ENCODE results near the gene RTN1.

DNA sequence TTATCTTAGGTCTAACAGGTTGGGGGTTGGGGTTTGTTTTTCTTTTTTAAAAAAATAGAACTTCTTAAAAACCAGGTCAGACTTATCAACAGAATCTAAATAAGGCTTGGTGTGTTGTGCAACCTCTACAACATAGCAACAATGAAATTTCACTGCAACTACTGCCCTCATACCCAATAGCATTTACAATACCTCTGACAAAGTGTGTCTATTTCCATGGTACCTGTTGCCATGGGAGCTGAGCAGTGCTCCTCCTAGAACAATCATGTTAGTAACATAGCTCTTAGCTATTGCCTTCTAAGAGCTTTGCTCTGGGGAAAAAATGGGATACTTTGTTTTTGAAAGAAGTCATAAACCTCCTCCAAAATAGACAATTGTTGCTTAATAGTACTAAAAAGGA is 190.7 kb downstream of the RTN1 start:
- TF ChIP-seq CTCF (IDR thresholded peaks at IDR 0.05) (no peak), POLR2A (IDR thresholded peaks at IDR 0.05) (no peak)
